ENCODE data around the gene TNFRSF18.

The TNFRSF18 gene

DNA sequence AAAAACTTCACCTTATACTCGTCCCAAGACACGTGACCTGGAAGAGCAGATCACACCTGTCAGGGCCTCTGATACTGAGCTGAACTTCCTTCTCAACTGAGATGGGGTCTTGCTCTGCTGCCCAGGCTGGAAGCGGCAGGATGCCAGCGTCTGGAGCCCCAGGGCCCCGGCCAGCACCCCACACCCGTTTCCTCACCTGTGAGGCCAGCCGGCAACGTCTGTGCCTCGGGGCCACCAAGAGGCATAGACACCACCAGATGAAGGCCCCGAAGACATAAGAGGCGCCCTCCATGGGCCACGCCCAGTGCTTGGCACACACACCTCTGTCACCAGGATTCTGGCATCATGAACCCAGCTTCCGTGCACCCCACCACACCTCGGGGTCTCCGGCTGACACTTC lies 16.9 kb upstream of the TNFRSF18 start:
- no peak for TF ChIP-seq POLR2AphosphoS5 (IDR thresholded peaks at IDR 0.05; ENCODE audit: low read depth, low read length)
- TF ChIP-seq, protein P1, sequence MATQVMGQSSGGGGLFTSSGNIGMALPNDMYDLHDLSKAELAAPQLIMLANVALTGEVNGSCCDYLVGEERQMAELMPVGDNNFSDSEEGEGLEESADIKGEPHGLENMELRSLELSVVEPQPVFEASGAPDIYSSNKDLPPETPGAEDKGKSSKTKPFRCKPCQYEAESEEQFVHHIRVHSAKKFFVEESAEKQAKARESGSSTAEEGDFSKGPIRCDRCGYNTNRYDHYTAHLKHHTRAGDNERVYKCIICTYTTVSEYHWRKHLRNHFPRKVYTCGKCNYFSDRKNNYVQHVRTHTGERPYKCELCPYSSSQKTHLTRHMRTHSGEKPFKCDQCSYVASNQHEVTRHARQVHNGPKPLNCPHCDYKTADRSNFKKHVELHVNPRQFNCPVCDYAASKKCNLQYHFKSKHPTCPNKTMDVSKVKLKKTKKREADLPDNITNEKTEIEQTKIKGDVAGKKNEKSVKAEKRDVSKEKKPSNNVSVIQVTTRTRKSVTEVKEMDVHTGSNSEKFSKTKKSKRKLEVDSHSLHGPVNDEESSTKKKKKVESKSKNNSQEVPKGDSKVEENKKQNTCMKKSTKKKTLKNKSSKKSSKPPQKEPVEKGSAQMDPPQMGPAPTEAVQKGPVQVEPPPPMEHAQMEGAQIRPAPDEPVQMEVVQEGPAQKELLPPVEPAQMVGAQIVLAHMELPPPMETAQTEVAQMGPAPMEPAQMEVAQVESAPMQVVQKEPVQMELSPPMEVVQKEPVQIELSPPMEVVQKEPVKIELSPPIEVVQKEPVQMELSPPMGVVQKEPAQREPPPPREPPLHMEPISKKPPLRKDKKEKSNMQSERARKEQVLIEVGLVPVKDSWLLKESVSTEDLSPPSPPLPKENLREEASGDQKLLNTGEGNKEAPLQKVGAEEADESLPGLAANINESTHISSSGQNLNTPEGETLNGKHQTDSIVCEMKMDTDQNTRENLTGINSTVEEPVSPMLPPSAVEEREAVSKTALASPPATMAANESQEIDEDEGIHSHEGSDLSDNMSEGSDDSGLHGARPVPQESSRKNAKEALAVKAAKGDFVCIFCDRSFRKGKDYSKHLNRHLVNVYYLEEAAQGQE (IDR thresholded peaks at IDR 0.05; ENCODE audit: insufficient read depth in 1 of 2, low read depth in 2 of 2, low read length in 2 of 2) = no peak
- no peak for TF ChIP-seq FOXP2 (optimal IDR thresholded peaks at IDR 0.05; ENCODE audit: borderline replicate concordance, extremely low read depth, extremely low read length, insufficient read depth)
- TF ChIP-seq SIN3A (IDR thresholded peaks at IDR 0.05; ENCODE audit: borderline replicate concordance, insufficient read depth, low read length) = no peak
- TF ChIP-seq TAF1 (IDR thresholded peaks at IDR 0.05; ENCODE audit: borderline replicate concordance, insufficient read depth, low read length) = no peak

DNA sequence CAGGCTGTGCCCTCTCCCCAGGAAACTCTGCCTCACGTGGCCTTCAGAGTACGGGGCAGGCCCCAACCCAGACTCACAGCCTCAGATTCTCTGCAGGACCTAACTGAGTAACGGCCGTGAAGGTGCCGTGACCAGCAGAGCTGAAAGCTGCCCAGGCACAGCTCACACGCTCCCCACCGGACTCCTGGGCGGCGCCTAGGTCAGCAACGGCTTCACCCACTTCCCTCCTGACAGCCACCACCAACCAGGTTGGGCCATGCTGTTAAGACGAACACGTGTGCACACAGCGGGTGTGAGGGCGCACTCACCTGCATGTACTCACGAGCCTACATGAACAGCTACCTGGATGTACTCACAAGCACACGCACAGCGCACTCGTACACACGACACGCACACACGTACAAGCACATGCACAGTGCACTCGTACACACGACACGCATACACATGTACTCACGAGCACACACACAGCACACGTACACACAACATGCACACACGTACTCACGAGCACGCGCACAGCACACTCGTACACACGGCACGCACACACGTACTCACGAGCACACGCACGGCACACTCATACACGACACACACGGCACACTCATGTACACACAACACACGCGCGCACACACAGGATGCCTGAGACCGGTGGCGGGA lies 16.3 kb upstream of the TNFRSF18 start:
- TF ChIP-seq SIN3A (IDR thresholded peaks at IDR 0.05; ENCODE audit: borderline replicate concordance, insufficient read depth, low read length) (no peak), FOXP2 (optimal IDR thresholded peaks at IDR 0.05; ENCODE audit: borderline replicate concordance, extremely low read depth, extremely low read length, insufficient read depth) (no peak), POLR2AphosphoS5 (IDR thresholded peaks at IDR 0.05; ENCODE audit: low read depth, low read length) (no peak), TAF1 (IDR thresholded peaks at IDR 0.05; ENCODE audit: borderline replicate concordance, insufficient read depth, low read length) (no peak)
- TF ChIP-seq, protein P1 (IDR thresholded peaks at IDR 0.05; ENCODE audit: insufficient read depth in 1 of 2, low read depth in 2 of 2, low read length in 2 of 2) = no peak

DNA sequence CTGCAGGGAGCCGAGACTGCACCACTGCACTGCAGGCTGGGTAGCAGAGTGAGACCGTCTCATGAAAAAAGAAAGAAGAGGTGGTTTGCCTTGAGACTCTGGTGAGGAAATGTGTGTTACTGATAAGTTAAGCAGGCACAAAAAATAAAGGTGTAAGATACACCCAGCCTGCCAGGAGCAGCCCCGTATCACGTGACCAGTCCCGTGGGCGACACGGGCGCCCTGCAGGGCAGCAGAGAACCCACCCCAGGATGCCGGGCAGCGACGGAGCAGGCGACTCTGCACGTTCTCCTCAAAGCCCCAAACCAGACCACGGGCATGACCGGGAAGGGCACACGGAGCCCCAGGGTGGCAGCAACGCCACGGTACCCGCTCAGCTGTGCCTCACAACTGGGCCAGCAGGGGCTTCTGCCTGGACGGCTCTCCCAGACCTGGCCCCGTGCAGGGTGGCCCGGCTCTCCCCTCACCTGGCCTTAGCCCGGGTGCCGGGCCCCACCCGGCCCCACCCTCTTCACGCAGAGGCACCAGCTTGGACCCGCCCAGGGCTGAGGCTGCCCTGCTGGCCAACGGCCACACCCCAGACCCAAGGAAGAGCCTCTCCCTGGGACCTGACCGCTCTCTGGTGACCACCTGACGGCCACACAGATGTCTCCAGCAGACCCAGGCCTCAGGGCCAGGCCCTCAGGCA lies 15.6 kb upstream of the TNFRSF18 start:
- TF ChIP-seq POLR2AphosphoS5 (IDR thresholded peaks at IDR 0.05; ENCODE audit: low read depth, low read length) (no peak), SIN3A (IDR thresholded peaks at IDR 0.05; ENCODE audit: borderline replicate concordance, insufficient read depth, low read length) (no peak), FOXP2 (optimal IDR thresholded peaks at IDR 0.05; ENCODE audit: borderline replicate concordance, extremely low read depth, extremely low read length, insufficient read depth) (no peak), TAF1 (IDR thresholded peaks at IDR 0.05; ENCODE audit: borderline replicate concordance, insufficient read depth, low read length) (no peak)
- TF ChIP-seq, protein P1 (IDR thresholded peaks at IDR 0.05; ENCODE audit: insufficient read depth in 1 of 2, low read depth in 2 of 2, low read length in 2 of 2) = no peak

DNA sequence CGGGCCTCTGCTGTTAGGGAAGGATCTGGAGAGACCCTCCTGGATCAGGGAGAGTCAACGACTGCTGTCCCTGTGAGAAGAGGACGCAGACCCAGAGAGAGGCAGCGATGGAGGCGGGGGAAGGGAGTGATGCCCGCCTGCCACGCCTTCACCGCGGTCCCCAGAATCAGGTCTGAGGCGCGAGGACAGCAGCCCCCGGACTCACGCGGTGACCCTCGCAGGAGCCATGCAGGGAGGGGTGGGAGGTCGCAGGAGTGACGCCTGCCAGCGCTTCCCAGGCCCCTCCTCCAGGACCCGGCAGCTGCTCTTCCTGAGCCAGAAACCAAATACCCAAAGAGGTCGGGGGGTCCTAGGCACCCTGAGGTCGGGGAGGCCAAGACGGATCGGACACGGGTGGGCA lies 13.8 kb upstream of the TNFRSF18 start:
- TF ChIP-seq TAF1 (IDR thresholded peaks at IDR 0.05; ENCODE audit: borderline replicate concordance, insufficient read depth, low read length) = no peak
- TF ChIP-seq, protein P1 (IDR thresholded peaks at IDR 0.05; ENCODE audit: insufficient read depth in 1 of 2, low read depth in 2 of 2, low read length in 2 of 2) = no peak
- no peak for TF ChIP-seq FOXP2 (optimal IDR thresholded peaks at IDR 0.05; ENCODE audit: borderline replicate concordance, extremely low read depth, extremely low read length, insufficient read depth)
- TF ChIP-seq POLR2AphosphoS5 (IDR thresholded peaks at IDR 0.05; ENCODE audit: low read depth, low read length) = no peak
- no peak for TF ChIP-seq SIN3A (IDR thresholded peaks at IDR 0.05; ENCODE audit: borderline replicate concordance, insufficient read depth, low read length)

Measured in PFSK-1 (cell line).